GM12891 (cell line): Measurements from ENCODE around the gene GTPBP3.

Source experiments
- PAX5 ChIP-seq: IDR thresholded peaks from 2 replicates; pipeline ENCODE4 v1.6.1; 2011; ENCODE audit warnings: low read length, moderate library complexity, mild to moderate bottlenecking; ENCODE audit not compliant: insufficient read depth, severe bottlenecking
- POLR2A ChIP-seq: IDR thresholded peaks from 2 replicates; pipeline ENCODE4 v1.6.1; 2011; ENCODE audit warnings: low read depth, low read length, control low read depth
- POLR2AphosphoS5 ChIP-seq: IDR thresholded peaks from 2 replicates; pipeline ENCODE4 v1.6.1; 2011; ENCODE audit warnings: low read depth, low read length, control low read depth
- POU2F2 ChIP-seq: IDR thresholded peaks from 2 replicates; pipeline ENCODE4 v1.6.1; 2011; ENCODE audit warnings: low read depth, mild to moderate bottlenecking, control low read depth, low read length, moderate library complexity
- TAF1 ChIP-seq: IDR thresholded peaks from 2 replicates; pipeline ENCODE4 v1.6.1; 2011; ENCODE audit warnings: low read depth, low read length, control low read depth

GRCh38 chr19:17320435-17320834 is 16.9 kb upstream of the GTPBP3 start:
- TF ChIP-seq POLR2A (no peak), TAF1 (no peak), POLR2AphosphoS5 (no peak), POU2F2 (no peak), PAX5 (no peak)
